Peyer's patch (tissue), 4 donors: ENCODE results near the gene ANKRD62. TPM values are rescaled to one million over a fixed set of nuclear protein-coding genes. Genes with fewer than 3 reads are reported as not detected.
A peak's percentile ranks its signal among the peaks of the same experiment; 100 is the strongest.

Source experiments
- DNase-seq, 3 donors: peaks; one replicate each; pipeline ENCODE4 v3.0.0-alpha.2; 2017 to 2019
- H3K27ac ChIP-seq, 4 donors: fragments of 200-600 bp; sonication (generic); one replicate each; pipeline ENCODE4 v1.5.1; 2016 to 2019
- H3K27me3 ChIP-seq, 2 donors: fragments of 200-600 bp; sonication (generic); one replicate each; pipeline ENCODE4 v1.5.1; 2019
- H3K36me3 ChIP-seq, 3 donors: fragments of 200-600 bp; sonication (generic); one replicate each; pipeline ENCODE4 v1.5.1; 2016 to 2019
- H3K4me1 ChIP-seq, 4 donors: fragments of 200-600 bp; sonication (generic); one replicate each; pipeline ENCODE4 v1.5.1; 2016 to 2019
- H3K4me3 ChIP-seq, 4 donors: fragments of 200-600 bp; sonication (generic); 1 replicate in 3 of 4; 2 replicates in 1 of 4; pipeline ENCODE4 v1.5.1; 2016 to 2019; ENCODE audit warnings: mild to moderate bottlenecking in 1 of 4
- H3K9me3 ChIP-seq, 4 donors: fragments of 200-600 bp; sonication (generic); one replicate each; pipeline ENCODE4 v1.5.1; 2016 to 2019; ENCODE audit warnings: mild to moderate bottlenecking in 1 of 4
- POLR2A ChIP-seq, 2 donors: fragments of 450-650 bp; IDR thresholded peaks; one replicate each; pipeline ENCODE4 v1.5.1; 2017; ENCODE audit warnings: antibody characterized with exemption in 2 of 2, mild to moderate bottlenecking in 2 of 2, moderate library complexity in 2 of 2
- total RNA-seq, 4 donors: library from RNA; depleted of rRNA; stranded (reverse); fragments of >200 nt; gene quantifications; one replicate each; pipeline ENCODE4 v1.1.0, GENCODE V29; 2016
- TF ChIP-seq, protein P1 (sequence below), 6 experiments: fragments of 450-650 bp in 4 of 6; fragments of 200-600 bp in 2 of 6; sonication (generic) in 1 of 6; IDR thresholded peaks; one replicate each; pipeline ENCODE4 v1.5.1; 2017 to 2019; ENCODE audit warnings: antibody characterized with exemption in 6 of 6, mild to moderate bottlenecking in 3 of 6, moderate library complexity in 1 of 6

ANKRD62 gene
- total RNA-seq, 4 donors from 2014 or later: not detected

DNA sequence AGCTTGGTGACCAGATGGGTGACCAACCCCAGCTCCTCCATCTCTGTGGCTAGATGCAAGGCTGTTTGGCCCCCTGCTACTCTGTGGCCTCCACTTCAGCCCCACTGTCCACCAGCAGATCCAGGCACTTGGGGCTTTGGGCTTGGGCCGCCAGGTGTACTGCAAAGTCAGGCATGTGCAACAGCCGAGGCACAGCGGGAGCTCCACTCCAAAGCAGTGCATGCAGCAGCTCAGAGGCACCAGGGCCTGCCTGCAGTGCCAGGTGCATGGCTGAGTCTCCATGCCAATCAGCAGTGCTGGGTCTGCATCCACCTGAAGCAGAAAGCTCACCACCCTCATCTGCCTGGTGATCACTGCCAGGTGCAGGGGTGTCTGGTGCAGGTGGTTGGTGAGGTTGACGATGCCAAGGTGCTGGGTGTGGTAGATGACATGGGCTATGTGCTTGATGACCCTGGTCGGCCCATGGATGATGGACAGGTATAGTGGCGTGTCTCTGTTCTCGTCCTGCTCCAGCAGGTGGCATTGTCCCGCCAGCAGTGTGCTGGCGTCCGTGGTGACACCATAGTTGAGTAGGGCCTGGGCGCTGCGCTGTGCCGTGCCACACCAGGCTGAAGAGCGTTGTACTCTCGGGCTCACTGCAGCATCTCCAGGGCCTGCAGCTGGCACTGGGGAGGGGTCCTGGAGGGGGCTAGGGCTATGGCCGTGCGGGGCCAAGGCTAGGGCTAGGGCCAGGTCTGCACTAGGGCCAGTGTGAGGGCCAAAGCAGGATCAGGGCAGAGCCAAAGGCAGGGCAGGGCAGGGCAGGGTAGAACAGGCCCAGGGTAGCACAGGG, 1.0 kb upstream of the ANKRD62 start:
- TF ChIP-seq, protein P1, sequence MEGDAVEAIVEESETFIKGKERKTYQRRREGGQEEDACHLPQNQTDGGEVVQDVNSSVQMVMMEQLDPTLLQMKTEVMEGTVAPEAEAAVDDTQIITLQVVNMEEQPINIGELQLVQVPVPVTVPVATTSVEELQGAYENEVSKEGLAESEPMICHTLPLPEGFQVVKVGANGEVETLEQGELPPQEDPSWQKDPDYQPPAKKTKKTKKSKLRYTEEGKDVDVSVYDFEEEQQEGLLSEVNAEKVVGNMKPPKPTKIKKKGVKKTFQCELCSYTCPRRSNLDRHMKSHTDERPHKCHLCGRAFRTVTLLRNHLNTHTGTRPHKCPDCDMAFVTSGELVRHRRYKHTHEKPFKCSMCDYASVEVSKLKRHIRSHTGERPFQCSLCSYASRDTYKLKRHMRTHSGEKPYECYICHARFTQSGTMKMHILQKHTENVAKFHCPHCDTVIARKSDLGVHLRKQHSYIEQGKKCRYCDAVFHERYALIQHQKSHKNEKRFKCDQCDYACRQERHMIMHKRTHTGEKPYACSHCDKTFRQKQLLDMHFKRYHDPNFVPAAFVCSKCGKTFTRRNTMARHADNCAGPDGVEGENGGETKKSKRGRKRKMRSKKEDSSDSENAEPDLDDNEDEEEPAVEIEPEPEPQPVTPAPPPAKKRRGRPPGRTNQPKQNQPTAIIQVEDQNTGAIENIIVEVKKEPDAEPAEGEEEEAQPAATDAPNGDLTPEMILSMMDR (IDR thresholded peaks at IDR 0.05): peak in 2 of 6 experiments; percentile 18 to 35
- TF ChIP-seq POLR2A (IDR thresholded peaks at IDR 0.05): no peak
- no peaks in the 10 kb centered on the region for H3K9me3 ChIP-seq
- H3K36me3 ChIP-seq: no peaks in the 10 kb centered on the region
- no peaks in the 10 kb centered on the region for H3K4me1 ChIP-seq
- H3K27me3 ChIP-seq: no peaks in the 10 kb centered on the region
- H3K27ac ChIP-seq: no peak overlapping the region
- no peak for DNase-seq
- H3K4me3 ChIP-seq: no peak overlapping the region

DNA sequence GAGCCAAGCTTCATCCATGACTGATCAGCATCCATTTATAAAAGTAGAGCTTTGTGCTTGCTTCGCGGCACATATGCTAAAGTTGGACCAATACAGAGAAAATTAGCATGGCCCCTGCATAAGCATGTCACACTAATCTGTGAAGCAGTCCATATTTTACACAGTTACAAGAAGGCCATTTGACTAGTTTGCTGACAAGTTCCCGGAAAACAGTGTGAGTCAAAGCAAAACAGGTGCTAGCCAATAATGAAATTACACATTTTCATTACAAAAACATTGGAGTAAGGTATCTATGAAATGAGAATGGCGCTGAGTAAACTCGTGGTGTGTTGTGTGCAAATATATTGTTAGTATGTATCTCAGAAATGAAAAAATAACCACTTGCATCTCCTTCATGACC, 4.7 kb downstream of the ANKRD62 start:
- Histone ChIP-seq H3K27ac (no peak overlapping the region), H3K27me3 (no peaks in the 10 kb centered on the region), H3K4me3 (no peak overlapping the region), H3K36me3 (no peaks in the 10 kb centered on the region), H3K4me1 (no peaks in the 10 kb centered on the region), H3K9me3 (no peaks in the 10 kb centered on the region)
- DNase-seq: no peak
- no peak for TF ChIP-seq POLR2A (IDR thresholded peaks at IDR 0.05)
- TF ChIP-seq, protein P1 (IDR thresholded peaks at IDR 0.05): no peak

DNA sequence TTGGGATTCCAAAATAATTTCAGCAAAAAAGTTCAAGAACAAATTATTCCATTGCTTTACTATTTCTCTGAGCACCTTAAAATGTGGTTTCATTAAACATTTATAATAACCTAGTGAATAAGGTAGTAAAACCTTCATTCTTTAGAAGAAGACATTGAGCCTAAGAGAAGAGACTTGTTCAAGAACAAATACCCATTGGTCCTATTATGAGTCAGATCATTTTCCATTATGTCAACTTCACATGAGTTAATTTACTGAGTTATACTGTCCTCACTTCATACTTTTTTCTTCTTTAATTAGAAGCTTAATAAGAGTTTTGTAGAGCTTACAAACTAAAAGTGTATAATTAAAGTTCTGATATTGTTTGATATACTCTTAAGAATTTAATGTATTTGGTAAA, 5.5 kb downstream of the ANKRD62 start:
- TF ChIP-seq, protein P1 (IDR thresholded peaks at IDR 0.05): no peak
- TF ChIP-seq POLR2A (IDR thresholded peaks at IDR 0.05): no peak
- Histone ChIP-seq H3K4me3 (no peak overlapping the region), H3K9me3 (no peaks in the 10 kb centered on the region), H3K27ac (no peak overlapping the region), H3K27me3 (no peaks in the 10 kb centered on the region), H3K36me3 (no peaks in the 10 kb centered on the region), H3K4me1 (no peaks in the 10 kb centered on the region)
- DNase-seq: no peak

DNA sequence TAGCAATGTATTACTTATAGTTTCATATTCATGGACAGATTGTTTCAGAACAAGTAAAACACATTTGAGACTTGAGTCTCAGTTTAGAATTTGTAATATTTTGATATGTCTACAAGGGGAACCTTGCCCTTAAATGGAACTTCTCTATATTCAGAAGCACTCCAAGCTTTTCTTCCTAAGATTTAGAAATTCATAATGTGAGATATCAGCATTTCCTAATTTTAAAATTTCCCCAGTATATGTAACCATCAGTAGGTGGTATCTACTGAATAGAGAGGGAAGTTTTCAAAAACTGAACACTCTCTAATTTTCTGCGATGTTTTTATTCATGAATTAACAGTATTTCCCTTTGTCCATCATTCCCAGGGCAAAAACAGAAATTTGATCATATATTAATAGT, 7.6 kb downstream of the ANKRD62 start:
- no peak for DNase-seq
- H3K9me3 ChIP-seq: no peaks in the 10 kb centered on the region
- no peak overlapping the region for H3K4me3 ChIP-seq
- no peak overlapping the region for H3K27ac ChIP-seq
- no peaks in the 10 kb centered on the region for H3K27me3 ChIP-seq
- TF ChIP-seq POLR2A (IDR thresholded peaks at IDR 0.05): no peak
- TF ChIP-seq, protein P1 (IDR thresholded peaks at IDR 0.05): no peak
- no peaks in the 10 kb centered on the region for H3K4me1 ChIP-seq
- no peaks in the 10 kb centered on the region for H3K36me3 ChIP-seq

DNA sequence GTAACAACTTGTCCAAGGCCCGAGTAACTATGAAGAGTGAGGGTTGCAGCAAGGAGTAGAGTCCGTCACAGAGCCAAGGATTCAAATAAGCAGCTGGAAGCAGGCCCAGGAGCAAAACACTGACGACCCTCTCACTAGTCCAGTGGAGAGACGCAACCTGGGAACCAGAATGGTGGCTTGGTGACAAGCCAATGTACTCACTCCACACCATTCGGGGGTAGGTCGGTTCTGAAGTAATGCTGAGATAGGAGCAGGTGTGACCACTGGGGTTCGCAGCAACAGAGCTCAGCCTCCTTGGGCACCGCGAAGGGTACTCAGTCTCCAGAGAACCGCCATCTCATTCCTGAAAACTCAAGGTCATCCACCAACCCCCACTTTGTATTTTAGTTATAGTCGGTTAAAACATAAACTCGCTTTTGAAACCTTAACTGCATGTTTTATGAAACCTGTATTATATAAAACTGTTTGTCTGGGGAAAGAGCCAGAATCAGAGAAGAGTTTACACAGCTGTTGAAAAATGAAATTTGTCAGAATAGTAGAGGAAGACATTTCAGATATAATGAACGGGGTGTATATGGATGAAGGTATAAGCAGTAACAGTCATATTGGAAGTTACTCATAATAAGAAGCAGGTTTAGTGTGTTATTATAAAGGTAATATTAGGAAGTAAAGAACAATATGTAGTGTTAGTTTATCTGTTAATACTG, 8.6 kb downstream of the ANKRD62 start:
- Histone ChIP-seq H3K4me1 (no peaks in the 10 kb centered on the region), H3K36me3 (no peaks in the 10 kb centered on the region), H3K27me3 (no peaks in the 10 kb centered on the region), H3K9me3 (no peaks in the 10 kb centered on the region), H3K27ac (no peak overlapping the region), H3K4me3 (no peak overlapping the region)
- TF ChIP-seq, protein P1 (IDR thresholded peaks at IDR 0.05): no peak
- DNase-seq: no peak
